ENCODE measurements around the gene OBP2B.
"Not testable (repeated sequence)": the region's sequence is repeated elsewhere in the genome, so short reads cannot be mapped to it uniquely, and the experiment has no call there.

The OBP2B gene

DNA sequence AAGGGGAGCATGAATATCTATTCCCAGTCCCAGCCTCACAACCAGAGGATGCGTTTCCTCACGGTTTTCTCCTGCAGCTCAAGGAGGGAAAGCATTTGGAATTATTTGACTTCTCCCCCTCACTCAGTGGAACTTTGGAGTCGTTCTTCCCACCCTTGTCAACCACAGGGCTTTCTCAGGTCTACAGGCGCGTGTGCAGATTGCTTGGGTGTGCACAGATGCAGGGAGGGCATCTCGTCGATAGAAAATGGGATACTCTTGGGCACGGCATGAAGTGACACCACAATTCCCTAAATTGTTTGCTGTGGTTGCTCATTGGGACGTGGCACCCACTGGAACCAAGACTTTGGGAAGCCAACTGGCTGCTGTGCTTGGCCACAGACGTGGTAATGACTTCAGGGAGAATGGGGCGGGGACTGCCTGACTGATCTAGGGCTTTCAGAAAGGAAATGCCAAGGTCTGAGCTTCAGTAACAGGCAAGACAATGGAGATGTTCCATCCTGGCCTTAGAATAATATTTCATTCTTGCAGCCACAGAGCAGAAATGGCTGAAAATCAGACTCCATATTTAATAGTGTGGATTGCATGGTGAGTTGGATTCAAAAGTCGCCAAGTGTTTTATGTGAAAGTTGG is 12.2 kb upstream of the OBP2B start:
- no peak for DNase-seq (ENCODE audit: low read depth)

DNA sequence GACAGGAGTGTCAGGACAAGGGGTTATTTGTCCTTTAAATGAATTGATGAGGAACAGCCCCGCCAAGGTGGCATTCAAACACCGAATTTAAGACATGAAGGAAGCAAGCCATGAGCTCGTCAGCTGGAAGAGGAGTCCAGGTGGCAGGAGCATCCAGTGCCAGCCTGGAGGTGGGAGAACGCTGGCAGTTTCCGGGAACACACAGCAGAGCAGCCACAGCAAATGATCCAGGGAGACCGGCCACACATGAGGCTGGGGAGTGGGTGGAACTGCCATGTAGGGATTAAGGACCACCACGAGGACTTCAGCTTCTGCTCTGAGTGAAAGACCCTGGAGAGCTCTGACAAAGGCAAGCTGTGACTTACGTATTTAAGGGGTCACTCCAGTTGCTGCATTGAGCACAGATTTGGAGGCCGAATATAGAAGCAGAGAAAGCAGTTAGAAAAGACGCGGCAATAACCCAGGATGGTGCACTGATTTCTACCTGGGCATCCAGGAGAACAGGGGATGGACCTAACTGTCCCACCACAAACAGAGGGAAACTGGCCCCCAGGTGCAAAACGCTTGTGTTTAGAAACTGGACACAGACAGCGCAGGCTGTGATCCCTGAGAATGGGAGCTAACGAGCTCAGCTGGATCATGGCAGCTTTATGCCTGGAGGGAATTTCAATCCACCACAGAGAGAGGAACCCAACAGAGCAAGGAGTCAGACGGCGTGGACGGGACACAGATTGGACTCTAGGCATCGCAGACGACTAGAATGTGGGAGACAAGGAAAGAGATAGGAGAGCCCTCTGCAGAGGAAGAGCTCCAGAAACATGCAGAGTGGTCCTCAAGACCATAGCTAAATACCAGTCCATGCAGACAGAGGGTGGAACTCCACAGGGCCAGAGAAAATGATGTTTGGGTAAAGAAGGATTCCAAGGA is 9.3 kb upstream of the OBP2B start:
- DNase-seq (ENCODE audit: low read depth): not testable (repeated sequence)

DNA sequence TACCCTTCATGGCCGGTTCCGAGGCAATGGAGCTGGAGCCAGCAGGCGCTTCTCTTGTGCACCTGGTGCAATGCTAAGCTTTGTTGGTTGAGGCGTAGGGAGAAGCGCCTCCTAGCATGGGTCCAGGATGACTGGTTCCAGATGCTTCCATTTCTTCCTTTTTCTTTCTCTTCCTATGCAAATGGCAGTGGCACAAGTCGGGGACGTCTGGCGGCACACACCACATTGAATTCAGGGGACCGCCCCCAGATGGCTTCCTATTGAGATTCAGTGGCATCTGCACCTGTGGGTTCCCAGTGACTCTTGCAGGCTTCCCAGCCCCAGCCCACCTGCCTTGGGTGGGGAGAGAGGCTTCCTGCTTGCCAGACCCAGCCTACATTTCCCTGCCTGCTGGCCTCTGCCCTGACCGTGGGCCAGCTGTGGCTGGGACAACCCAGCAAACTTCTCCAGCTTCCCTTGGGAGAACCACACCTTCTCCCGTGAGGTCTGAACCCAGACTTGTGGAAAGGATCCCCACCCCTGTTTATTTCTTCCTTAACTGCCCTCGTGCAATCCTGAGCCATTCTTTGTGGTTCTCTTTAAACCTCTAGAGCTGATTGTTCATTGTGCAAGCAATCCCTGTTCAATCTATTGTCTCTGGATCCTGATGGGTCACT is 8.4 kb upstream of the OBP2B start:
- not testable (repeated sequence) for DNase-seq (ENCODE audit: low read depth)

DNA sequence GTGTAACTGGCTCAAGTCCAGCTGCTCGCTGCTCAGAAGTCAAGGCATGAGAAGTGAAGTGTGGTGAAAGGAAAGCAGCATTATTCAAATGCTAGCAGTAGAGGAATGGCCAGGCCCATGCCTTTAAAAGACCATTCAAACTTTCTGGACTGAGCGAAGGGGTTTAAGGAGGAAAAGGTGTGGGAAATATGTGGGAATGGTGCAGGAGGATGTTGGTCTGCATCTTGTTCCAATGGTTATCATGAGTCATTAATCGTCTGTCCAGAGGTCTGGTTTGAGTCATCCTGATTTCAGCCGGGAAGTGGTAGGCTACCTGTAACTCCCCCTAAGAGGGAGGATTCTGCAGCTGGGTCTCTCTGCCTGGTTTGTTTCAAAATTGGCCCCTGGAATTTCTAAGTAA is 5.2 kb upstream of the OBP2B start:
- DNase-seq (ENCODE audit: low read depth): peak; percentile 45

DNA sequence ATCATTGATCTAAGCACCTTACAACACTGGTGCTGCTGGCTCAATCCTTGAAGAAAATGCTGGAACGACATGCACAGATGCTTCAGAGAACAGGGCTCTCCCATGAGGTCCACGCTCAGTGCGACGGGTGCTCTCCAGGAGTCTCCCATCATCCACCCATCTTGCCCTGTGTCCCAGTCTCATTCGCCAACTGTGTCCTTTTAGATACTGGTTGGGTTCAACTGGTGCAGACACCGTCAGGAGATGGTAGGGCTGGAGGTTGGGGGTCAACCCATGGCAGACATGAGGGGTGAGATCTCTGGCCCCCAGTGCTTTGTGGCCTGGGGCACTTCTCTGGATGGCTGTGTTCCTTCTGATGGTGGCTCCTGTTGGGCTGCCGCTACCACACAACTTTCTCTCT is 1.6 kb upstream of the OBP2B start:
- no peak for DNase-seq (ENCODE audit: low read depth)

DNA sequence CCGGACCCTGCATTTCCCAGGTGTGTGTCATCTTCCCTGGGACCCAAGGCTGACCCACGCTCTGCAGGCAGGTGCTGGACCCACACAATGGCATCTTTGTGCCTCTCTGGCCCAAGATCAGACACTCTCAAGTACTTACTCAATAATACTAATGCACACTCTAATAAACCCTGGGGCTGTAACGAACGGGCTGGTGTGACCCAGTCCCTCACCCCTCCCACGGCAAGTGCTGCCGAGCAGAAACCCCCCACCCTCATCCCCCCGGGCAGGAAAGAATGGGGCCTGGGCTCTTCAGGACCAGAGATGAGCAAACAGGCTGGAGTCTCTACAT is 1.1 kb upstream of the OBP2B start:
- no peak for DNase-seq (ENCODE audit: low read depth)

DNA sequence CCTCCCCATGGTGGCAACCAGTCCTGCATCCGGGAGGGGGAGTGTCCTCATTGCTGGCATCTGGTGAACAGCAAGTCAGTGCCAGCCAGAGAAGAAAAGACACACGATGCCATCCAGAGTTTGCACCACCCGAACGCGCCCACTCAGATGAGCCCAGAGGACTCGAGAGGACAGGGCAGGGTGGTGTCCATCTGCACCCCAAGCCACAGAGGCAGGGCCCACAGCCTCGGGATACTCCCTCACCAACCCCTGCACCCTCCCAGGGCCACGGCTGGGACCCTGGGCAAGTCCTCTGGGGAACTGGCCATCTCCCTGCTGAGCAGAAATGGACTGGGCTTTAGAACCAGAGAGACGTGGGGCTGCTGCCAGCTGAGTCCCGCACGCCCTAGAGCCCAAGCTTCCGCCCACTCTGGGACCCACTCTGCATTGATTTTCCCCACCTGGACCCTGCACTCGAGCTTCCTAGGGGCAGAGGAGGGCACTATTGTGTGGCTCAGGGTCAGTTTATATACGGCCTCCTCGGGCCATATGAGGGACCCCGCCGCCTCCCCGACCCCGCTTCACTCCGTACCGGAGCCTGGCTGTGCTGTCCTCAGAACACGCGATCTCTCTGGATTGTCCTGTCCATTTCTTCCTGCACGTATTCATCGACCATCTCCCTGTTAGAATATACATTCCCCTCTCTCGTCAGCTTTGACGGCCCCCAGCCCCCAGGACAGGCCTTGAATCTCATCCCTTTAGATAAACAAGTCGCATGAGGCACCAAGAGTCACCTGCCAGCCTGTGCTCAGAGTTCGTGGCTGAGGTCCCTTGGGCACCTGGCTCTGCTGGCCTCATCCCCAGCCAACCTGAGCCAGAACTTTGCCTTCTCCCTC is 514 bp upstream of the OBP2B start:
- not testable (repeated sequence) for DNase-seq (ENCODE audit: low read depth)

DNA sequence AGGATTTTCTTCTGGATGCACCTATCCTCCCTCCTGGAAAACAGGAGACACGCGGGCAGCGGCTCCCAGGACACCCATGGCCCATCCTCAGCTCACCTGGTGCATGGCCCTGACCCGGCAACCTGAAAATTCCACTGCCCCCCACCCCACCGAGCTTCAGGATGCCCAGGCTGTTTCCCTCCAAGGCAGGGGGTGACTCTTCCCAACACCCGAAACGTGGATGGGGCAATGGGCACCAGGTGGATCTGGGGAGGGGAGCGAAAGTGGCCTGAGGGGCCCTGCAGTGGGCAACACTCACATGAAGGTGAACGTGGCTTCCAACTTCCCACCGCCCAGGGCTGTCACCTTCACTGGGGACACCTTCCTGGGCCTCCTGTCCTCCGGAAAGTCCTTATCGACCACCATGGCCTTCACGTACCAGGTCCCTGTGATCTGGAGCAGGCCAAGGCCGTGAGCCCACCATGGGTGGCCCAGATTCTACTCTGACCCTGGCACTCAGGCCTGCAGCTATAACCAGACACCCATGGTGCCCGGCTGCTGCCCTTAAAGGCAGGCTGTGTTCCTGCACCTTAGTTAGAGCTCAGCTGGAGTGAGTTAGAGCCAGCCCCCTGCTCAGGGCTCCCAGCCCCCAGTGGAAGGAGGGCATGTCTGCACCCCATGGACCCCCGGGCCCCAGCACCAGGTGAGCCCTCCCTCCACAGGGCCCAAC is 725 bp downstream of the OBP2B start:
- not testable (repeated sequence) for DNase-seq (ENCODE audit: low read depth)

DNA sequence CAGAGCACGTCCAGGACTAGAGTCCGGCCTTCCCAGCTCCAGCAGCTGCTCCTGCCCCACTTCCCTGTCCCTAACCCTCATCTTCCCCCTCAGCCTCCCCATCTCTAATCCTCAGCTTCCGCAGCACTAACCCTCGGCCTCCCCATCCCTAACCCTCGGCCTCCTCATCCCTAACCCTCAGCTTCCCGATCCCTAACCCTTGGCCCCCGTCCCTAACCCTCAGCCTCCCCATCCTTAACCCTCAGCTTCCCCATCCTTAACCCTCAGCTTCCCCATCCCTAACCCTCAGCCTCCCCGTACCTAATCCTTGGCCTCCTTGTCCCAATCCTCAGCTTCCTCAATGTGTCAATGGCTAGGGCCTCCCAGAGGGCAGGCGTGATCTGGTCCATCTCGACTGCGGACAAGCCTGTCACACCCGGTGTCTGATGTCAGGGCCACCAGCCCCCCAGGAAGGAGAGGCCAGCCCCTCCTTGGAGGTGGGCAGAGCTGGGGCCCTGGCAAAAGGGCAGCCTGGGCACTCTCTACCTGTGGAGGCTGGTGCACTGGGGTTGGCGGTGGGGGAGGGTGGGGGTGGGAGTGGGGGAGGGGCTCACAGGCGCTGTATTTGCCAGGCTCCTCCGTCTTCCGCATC is 1.4 kb downstream of the OBP2B start:
- no peak for DNase-seq (ENCODE audit: low read depth)

DNA sequence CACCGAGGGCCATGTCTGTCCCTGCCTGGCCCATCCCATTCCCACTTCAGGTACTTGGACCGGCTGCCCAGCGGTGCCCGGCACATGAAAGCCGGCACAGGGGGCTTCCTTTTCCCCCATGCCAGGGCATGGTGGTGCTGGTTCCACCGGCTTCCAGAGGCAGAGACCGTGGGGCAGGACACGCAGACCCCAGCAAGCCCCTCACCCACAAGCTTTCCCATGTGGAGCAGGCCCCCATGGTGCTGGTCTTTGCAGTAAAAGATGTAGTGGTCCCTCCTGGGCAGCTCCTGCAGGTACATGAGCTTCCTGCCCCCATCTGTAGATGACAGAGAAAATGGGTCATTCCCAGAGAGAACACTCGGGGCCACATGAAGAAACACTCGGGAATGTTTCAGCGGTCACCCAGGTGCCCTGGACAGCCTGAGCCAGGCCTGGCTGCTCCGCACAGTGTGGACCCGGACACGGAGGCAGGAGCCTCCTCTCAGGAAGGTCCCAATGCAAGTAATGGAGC is 2.0 kb downstream of the OBP2B start:
- no peak for DNase-seq (ENCODE audit: low read depth)

DNA sequence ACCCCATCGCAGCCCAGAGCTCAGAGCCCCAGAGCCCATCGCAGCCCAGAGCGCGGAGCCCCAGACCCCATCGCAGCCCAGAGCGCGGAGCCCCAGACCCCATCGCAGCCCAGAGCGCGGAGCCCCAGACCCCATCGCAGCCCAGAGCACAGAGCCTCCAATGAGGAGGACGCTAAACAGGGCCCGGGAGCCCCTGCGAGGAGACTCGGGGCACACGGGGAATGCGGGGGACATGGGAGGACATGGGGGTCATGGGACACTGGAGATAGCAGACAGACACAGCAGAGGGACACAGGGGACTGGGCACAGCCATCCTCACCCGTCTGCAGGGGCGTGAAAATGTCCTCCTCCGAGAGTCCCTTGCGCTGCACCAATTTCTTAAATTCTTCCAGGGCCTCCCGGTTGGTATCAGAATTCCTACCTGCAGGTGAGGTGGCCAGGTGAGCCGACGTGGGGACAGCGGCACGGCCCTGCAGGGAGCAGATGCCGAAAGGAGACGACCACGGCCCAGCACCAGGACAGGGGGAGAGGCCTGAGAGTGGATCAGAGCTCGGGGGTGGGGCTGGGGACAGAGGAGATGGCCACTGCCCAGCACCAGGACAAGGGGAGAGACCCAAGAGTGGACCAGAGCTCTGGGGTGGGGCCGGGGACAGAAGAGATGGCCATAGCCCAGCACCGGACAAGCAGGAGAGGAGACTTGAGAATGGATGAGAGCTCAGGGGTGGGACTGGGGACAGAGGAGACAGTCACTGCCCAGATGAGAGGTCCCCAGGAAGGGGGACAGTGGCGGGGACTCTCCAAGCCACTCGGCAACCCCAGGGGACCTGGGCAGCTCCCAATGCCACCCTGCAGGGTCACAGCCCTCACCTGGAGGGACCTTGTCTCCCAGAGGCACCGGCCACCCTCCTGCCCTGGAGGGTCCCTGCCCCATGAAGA is 2.8 kb downstream of the OBP2B start:
- no peak for DNase-seq (ENCODE audit: low read depth)

DNA sequence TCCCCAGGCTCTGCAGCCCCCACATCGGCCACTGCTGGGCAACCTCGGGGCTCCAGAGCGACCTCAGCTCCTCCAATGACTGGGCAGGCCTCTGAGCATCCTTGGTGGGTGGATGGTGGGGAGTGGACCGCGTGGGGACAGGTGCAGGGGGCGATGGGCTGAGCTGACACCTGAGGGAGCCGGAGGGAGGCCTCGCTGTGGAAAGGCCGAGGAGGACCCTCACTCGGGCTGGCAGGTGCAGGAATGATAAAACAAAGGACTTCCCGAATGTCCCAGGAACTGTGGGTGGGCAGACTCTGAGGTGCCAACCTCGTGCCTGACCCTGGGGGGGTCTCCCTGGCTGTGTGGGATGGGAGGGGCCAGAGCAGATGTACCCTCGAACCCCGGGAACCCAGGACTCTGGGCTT is 3.6 kb downstream of the OBP2B start:
- not testable (repeated sequence) for DNase-seq (ENCODE audit: low read depth)

DNA sequence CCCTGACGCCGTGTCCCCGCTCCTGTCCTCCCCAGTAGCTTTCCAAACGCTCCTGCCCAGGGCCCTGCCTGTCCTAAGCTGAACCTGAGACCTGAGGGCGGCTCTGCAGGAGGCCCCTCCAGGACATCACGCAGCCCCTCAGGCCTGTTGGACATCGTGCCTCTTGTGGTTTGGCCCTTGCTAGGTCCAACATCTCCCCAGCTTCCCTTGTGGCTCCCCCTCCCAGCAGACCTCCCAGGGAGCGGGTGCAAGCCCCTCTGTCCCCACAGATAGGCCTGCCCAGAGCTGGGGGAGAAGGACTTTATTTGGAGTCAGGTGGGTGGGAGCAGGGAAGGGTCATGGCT is 4.1 kb downstream of the OBP2B start:
- no peak for DNase-seq (ENCODE audit: low read depth)

DNA sequence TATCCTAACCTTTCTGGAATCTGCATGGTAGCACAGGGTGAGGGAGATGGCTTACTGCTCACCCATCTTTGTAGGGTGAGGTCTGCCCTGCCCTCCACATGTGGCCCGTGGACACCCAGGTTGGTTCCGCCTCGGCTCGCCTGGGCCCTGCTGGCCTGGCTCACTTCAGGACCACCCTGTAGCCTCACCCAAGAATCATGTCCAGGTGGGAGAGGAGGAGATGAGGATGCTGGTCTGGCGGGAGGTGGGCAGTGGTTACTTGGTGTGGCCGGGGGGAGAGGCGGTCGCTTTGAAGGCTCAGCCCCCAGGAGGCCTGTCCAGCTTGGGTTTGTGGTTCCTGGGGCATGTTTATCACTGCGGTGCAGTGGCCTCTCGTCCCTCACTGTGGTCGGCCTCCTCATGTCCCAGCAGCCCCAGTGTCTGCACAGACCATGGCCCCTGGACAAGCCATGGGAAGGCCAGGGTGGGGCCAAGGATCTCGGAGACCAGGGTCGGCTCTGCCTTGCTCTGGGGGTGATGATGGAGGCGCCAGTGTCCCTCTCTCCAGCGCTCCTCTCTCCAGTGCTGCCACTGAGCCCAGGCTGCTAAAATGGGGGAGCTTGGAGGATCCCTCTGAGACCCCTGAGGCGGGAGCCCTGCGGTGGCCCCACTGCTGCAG is 4.6 kb downstream of the OBP2B start:
- DNase-seq (ENCODE audit: low read depth): no peak

DNA sequence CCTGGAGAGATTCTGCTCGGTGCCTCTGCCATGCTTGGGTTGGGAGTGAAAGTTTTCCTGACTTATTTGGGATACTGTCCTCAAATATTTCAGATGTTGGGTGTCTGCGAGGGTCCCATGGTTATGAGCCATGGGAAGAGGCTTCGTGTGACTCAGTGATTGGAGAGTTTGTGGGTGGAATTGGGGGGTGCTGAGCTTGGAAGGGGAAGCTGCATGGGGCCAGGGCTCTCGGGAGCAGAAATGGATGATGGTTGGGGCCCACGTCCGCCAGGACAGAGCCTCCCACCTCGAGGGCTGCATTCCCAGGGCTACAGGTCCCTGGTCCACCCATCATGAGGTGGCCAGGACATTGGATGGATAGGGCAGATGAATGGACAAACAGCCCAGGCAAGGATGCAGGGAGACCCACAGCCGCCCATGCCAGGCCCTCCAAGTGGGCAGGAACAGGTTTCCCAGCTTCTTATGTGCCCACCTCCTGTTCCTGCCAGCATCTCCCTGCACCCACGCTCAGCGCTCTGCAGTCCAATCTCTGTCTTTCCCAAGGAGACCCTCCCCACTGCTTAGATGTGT is 5.5 kb downstream of the OBP2B start:
- DNase-seq (ENCODE audit: low read depth): no peak

DNA sequence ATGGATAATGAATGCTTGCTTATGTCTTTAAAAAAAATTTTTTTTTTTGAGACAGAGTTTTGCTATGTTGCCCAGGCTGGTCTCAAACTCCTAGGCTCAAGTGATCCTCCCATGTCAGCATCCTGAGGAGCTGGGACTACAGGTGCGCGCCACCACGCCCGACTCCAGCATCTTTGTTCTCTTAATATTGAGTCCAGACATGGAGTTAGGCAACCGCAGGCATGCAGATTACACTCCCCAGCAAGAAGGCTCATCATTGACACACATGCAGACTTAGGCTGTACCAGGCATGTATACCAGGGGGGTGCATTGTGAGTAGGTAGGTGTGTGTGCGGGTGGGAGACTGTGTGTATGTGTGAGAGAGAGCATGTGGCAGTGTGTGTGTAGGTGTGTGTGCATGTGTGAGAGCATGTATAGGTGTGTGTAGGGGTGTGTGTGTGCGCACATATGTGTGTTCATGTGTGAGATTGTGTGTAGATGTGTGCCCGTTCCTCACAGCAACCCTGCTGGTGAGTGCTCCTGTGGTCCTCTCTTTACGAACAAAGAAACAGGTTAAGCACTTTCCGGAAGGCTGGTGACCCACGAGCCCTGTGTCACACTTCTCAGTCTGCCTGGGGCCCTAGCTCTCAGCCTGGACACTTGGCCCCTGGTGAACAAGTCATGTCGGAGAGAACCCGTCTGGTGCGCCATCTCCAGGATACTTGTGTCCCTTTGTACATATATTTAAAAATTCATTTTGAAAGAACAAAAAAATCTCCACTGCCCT is 6.2 kb downstream of the OBP2B start:
- no peak for DNase-seq (ENCODE audit: low read depth)

DNA sequence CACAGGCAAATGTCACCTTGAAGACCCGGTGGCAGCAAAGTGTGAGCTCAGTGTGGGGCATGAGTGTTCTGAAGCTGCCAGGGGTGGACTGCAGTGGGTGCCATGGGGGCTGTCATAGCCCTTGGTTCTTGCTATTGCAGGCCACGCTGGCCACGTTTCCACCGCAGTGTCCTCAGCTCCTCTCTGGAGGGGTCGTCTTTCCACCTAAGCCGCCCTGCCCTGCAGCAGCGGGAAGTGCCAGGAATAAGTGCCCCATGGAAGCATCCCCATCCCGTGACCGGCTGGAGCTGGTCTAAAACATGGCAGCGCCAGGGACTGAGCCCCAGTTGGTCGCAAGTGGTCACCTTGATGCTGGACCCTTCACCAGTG is 6.9 kb downstream of the OBP2B start:
- DNase-seq (ENCODE audit: low read depth): no peak
